Activated gamma-delta T cell treated with anti-CD3 and anti-CD28 coated beads, Interleukin-2, amount 50 U/mL, for 16 hours (primary cell): Measurements from ENCODE around the gene SLC39A6.
"Not testable (repeated sequence)": the region's sequence is repeated elsewhere in the genome, so short reads cannot be mapped to it uniquely, and the experiment has no call there.

Experiments used
- DNase-seq: peaks from one replicate; pipeline ENCODE4 v3.0.0-alpha.2; 2020; ENCODE audit warnings: low read depth

Gene SLC39A6

GRCh38 chr18:36129300-36130038, at the start of gene SLC39A6, which contains the start of gene ELP2:
Gene SLC39A6, minus strand, starts transcription at chr18:36129340. Its CDS starts 2,333 bp downstream, at chr18:36127007.
Gene ELP2, plus strand, starts transcription at chr18:36129899. Its CDS starts 35 bp downstream, at chr18:36129934.
- peak; percentile 94 for DNase-seq

GRCh38 chr18:36177913-36178312, 48.8 kb upstream of the SLC39A6 start:
- no peak for DNase-seq

GRCh38 chr18:36176711-36177110, 47.6 kb upstream of the SLC39A6 start:
- no peak for DNase-seq

GRCh38 chr18:36176177-36176584, 47.0 kb upstream of the SLC39A6 start:
- no peak for DNase-seq

- no peak for DNase-seq
Observed at GRCh38 chr18:36175481-36175880, 46.3 kb upstream of the SLC39A6 start.

GRCh38 chr18:36169938-36170337, 40.8 kb upstream of the SLC39A6 start:
- no peak for DNase-seq

- not testable (repeated sequence) for DNase-seq
Observed at GRCh38 chr18:36168296-36168695, 39.2 kb upstream of the SLC39A6 start.

- DNase-seq = no peak
Observed at GRCh38 chr18:36167692-36168218, 38.6 kb upstream of the SLC39A6 start.

GRCh38 chr18:36162981-36163380, 33.8 kb upstream of the SLC39A6 start:
- DNase-seq = no peak

- no peak for DNase-seq
Observed at GRCh38 chr18:36160959-36161371, 31.8 kb upstream of the SLC39A6 start.

GRCh38 chr18:36158266-36158867, 29.2 kb upstream of the SLC39A6 start:
- DNase-seq = no peak

GRCh38 chr18:36157441-36157840, 28.3 kb upstream of the SLC39A6 start:
- DNase-seq = no peak

- DNase-seq = no peak
Observed at GRCh38 chr18:36155851-36156757, 27.0 kb upstream of the SLC39A6 start.

GRCh38 chr18:36153771-36154170, 24.6 kb upstream of the SLC39A6 start:
- no peak for DNase-seq

GRCh38 chr18:36153203-36153602, 24.1 kb upstream of the SLC39A6 start:
- DNase-seq = no peak

GRCh38 chr18:36152781-36153180, 23.6 kb upstream of the SLC39A6 start:
- no peak for DNase-seq

GRCh38 chr18:36149514-36150289, 20.6 kb upstream of the SLC39A6 start:
- DNase-seq = no peak

GRCh38 chr18:36143391-36143790, 14.3 kb upstream of the SLC39A6 start:
- no peak for DNase-seq

GRCh38 chr18:36142751-36143150, 13.6 kb upstream of the SLC39A6 start:
- no peak for DNase-seq

GRCh38 chr18:36141576-36141975, 12.4 kb upstream of the SLC39A6 start:
- DNase-seq = no peak

GRCh38 chr18:36139245-36139644, 10.1 kb upstream of the SLC39A6 start:
- DNase-seq = no peak
